ENCODE results near the gene PROM1.

Gene PROM1

GRCh38 chr4:16056681-16057385 lies 27.0 kb downstream of the PROM1 start:
- POLR2A ChIA-PET: no interaction called here
- H3K27ac ChIP-seq (ENCODE audit: extremely low read depth, low read depth, low read length): no peak overlapping the region

GRCh38 chr4:16055873-16056272 lies 27.9 kb downstream of the PROM1 start:
- TF ChIP-seq ZFP37 (tag by site-specific recombination; IDR thresholded peaks at IDR 0.05) (no peak), PRDM1 (tag by site-specific recombination; IDR thresholded peaks at IDR 0.05) (no peak), HOXA7 (CRISPR knock-in tag; IDR thresholded peaks at IDR 0.05; ENCODE audit: borderline replicate concordance) (no peak), PRDM6 (tag by site-specific recombination; IDR thresholded peaks at IDR 0.05) (no peak), ZBTB20 (tag by site-specific recombination; IDR thresholded peaks at IDR 0.05) (no peak), ZNF174 (tag by site-specific recombination; IDR thresholded peaks at IDR 0.05) (no peak), ZNF354C (tag by site-specific recombination; IDR thresholded peaks at IDR 0.05; ENCODE audit: borderline replicate concordance, low read depth) (no peak), ZNF394 (tag by site-specific recombination; IDR thresholded peaks at IDR 0.05; ENCODE audit: borderline replicate concordance) (no peak), KLF1 (tag by site-specific recombination; IDR thresholded peaks at IDR 0.05) (no peak), GLIS1 (tag by site-specific recombination; IDR thresholded peaks at IDR 0.05) (no peak)
- no peaks in the 10 kb centered on the region for H3K9me3 ChIP-seq (ENCODE audit: control insufficient read depth, insufficient read depth, low read depth, low read length)
- ChIA-PET CTCF (no interaction called here), POLR2A (no interaction called here)
- H3K4me3 ChIP-seq (ENCODE audit: low read depth, low read length): no peak overlapping the region
- H3K4me1 ChIP-seq (ENCODE audit: control insufficient read depth, insufficient read depth, low read length): no peaks in the 10 kb centered on the region
- no peak overlapping the region for H3K27ac ChIP-seq (ENCODE audit: extremely low read depth, low read depth, low read length)
- H3K36me3 ChIP-seq (ENCODE audit: control insufficient read depth in 2 of 2, insufficient read depth in 1 of 2, low read length in 2 of 2): no peaks in the 10 kb centered on the region

More at GRCh38 chr4:16056681-16057385, 27.0 kb downstream of the PROM1 start:
- CTCF ChIA-PET: interaction anchor here (0.6 kb wide), 2 partner anchors 127 to 1427 kb away, joined by 3 to 4 read pairs; no protein-coding TSS in a partner anchor
- no peaks in the 10 kb centered on the region for H3K4me1 ChIP-seq (ENCODE audit: control insufficient read depth, insufficient read depth, low read length)
- H3K36me3 ChIP-seq (ENCODE audit: control insufficient read depth in 2 of 2, insufficient read depth in 1 of 2, low read length in 2 of 2): no peaks in the 10 kb centered on the region
- H3K4me3 ChIP-seq (ENCODE audit: low read depth, low read length): no peak overlapping the region
- H3K9me3 ChIP-seq (ENCODE audit: control insufficient read depth, insufficient read depth, low read depth, low read length): no peaks in the 10 kb centered on the region
- peak; percentile 17; the same call in 1 of the 2 replicates for TF ChIP-seq ZIC2 (tag by site-specific recombination; IDR thresholded peaks at IDR 0.05)
- TF ChIP-seq ZNF747 (tag by site-specific recombination; IDR thresholded peaks at IDR 0.05): no peak
- peak; percentile 67; the same call in 1 of the 2 replicates for TF ChIP-seq OSR2 (tag by site-specific recombination; IDR thresholded peaks at IDR 0.05)

- Histone ChIP-seq H3K27ac (ENCODE audit: extremely low read depth, low read depth, low read length) (no peak overlapping the region), H3K4me1 (ENCODE audit: control insufficient read depth, insufficient read depth, low read length) (no peaks in the 10 kb centered on the region), H3K36me3 (ENCODE audit: control insufficient read depth in 2 of 2, insufficient read depth in 1 of 2, low read length in 2 of 2) (no peaks in the 10 kb centered on the region), H3K9me3 (ENCODE audit: control insufficient read depth, insufficient read depth, low read depth, low read length) (no peaks in the 10 kb centered on the region), H3K4me3 (ENCODE audit: low read depth, low read length) (no peak overlapping the region)
- POLR2A ChIA-PET: no interaction called here
- CTCF ChIA-PET: no interaction called here
- TF ChIP-seq ZNF366 (tag by site-specific recombination; conservative IDR thresholded peaks at IDR 0.05) (no peak), ZNF701 (tag by site-specific recombination; IDR thresholded peaks at IDR 0.05) (no peak), ZFP3 (tag by site-specific recombination; IDR thresholded peaks at IDR 0.05; ENCODE audit: low read depth) (no peak), RBAK (tag by site-specific recombination; IDR thresholded peaks at IDR 0.05) (no peak), REPIN1 (tag by site-specific recombination; IDR thresholded peaks at IDR 0.05; ENCODE audit: low read depth) (no peak), ZNF112 (tag by site-specific recombination; IDR thresholded peaks at IDR 0.05) (no peak), ZBTB48 (tag by site-specific recombination; IDR thresholded peaks at IDR 0.05) (no peak), BCL11B (tag by site-specific recombination; IDR thresholded peaks at IDR 0.05; ENCODE audit: low read depth) (no peak), ZNF621 (tag by site-specific recombination; IDR thresholded peaks at IDR 0.05) (no peak), ZNF132 (tag by site-specific recombination; IDR thresholded peaks at IDR 0.05; ENCODE audit: borderline replicate concordance) (no peak)
These were observed 28.4 kb downstream of the PROM1 start for GRCh38 chr4:16055471-16055870.
